Retinal pigment epithelial cell (primary cell): ENCODE measurements around the gene DSE.

ENCODE experiments used
- DNase-seq: peaks from one replicate; pipeline ENCODE4 v3.0.0-alpha.2; 2010; ENCODE audit warnings: low read depth
- H3K4me3 ChIP-seq: 2 replicates; pipeline ENCODE4 v1.5.1; 2011; ENCODE audit warnings: mild to moderate bottlenecking, low read length, control low read depth, moderate library complexity
- TF ChIP-seq, protein P1 (sequence below): conservative IDR thresholded peaks from 2 replicates; pipeline ENCODE4 v1.5.1; 2011; ENCODE audit warnings: low read depth, low read length, control low read depth, inconsistent platforms

DSE gene

DNA sequence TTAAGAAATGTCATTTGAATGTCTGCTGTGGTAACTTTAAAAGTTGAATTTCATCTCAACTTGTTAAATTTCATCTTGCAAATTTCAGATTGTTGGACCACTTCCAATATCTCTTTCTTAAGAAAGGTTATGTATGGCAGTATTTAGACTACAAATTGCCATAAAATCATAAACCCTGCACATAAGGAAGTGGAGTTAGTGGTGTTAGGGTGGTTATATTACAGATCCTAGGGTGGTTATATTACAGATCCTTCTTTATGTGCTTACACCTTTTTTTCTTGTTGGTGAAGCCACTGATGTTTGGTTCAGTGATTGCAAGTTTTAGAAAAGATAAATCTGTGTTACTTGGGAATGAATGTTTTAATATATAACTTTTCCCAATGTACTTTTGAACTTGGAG lies 9.0 kb downstream of the DSE start:
- no peak overlapping the region for H3K4me3 ChIP-seq
- TF ChIP-seq, protein P1, sequence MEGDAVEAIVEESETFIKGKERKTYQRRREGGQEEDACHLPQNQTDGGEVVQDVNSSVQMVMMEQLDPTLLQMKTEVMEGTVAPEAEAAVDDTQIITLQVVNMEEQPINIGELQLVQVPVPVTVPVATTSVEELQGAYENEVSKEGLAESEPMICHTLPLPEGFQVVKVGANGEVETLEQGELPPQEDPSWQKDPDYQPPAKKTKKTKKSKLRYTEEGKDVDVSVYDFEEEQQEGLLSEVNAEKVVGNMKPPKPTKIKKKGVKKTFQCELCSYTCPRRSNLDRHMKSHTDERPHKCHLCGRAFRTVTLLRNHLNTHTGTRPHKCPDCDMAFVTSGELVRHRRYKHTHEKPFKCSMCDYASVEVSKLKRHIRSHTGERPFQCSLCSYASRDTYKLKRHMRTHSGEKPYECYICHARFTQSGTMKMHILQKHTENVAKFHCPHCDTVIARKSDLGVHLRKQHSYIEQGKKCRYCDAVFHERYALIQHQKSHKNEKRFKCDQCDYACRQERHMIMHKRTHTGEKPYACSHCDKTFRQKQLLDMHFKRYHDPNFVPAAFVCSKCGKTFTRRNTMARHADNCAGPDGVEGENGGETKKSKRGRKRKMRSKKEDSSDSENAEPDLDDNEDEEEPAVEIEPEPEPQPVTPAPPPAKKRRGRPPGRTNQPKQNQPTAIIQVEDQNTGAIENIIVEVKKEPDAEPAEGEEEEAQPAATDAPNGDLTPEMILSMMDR: no peak
- DNase-seq: no peak

DNA sequence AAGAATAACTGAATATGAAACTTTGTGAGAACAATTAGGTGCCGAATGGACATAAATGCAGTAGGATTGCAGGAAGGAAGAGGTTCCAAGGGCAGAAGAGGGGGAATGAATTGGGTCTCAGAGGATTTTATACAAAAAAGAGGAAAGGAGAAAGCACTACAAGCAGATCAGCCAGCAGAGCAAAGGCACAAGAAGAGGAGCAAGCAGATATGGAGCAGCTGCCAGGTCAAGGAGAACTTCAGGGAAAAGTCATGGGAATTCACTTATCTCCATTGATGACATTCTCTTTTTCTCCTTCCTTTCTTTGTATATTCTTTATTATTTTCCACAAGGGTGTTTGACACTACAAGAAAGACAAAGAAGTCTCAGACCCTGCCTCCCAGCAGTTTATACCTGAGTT lies 9.6 kb downstream of the DSE start:
- TF ChIP-seq, protein P1: no peak
- no peak for DNase-seq
- no peak overlapping the region for H3K4me3 ChIP-seq

DNA sequence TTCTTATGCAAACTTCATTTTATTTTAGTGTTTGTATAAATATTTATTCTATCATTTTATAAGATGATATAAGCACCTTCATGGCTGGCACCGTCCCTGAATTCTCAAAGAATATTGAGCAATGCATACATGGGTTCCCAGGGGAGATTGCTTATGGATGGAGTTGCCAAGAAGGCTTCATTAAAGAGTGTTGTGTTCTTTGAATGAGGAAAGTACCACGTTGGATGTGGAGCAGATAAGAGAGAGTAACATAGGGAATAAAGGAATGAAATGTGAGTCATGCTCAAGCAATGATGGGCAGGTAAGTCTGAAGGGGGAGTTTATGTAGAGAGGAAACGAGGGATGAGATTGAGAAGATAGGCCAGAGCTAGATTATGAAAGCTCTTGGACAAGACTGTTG lies 10.3 kb downstream of the DSE start:
- TF ChIP-seq, protein P1: no peak
- H3K4me3 ChIP-seq: no peak overlapping the region
- DNase-seq: no peak

DNA sequence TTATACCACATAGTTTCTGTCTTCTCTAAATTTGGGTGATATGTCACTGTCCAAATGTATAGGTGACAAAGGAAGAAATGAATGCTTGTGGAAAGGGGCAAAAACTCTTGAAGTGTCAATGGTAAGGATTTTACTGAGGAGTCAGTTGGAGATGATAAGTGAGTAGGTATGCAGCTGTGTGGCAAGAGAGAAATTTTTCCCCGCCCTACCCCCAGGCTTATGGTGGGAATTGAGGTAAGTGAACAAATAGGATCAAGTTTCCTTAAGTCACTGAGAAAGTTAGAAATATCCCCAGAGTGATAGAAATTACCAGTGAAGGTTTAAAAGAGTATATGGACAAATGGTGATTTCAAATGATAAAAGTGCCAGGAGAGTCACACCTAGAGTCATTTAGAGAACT lies 11.8 kb downstream of the DSE start:
- TF ChIP-seq, protein P1: no peak
- no peak overlapping the region for H3K4me3 ChIP-seq
- no peak for DNase-seq

DNA sequence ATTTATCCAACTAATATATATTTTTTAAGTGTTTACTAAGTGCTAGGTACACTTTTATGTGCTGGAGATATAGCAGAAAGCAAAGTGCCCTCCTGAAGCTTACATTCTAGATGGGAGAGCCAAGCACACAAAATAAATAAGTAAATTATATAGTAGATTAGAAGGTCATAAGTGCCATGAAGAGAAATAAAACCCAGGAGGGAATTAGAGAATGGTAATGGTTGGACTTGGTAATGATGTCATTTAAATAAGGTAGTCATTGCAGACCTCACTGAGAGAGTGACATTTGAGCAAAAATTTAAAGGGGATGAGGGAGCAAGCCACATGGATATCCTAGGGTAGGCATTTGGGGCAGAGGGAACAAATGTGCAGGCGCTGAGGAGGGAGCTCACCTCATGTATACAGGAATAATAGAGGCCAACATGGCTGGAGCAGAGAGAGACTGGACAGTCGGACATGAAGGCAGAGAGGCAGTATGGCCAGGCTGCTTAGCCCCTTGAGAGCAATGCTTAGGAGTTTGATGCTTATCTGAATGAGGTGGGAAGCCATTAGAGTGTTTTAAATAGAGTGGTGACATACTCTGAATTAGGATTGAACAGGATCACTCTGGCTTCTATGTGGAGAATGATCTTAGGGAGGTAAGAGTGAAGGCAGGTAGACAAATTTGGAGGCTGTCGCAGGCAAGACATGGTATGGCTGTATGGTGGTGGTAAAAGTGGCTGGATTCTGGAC lies 14.1 kb downstream of the DSE start:
- DNase-seq: no peak
- H3K4me3 ChIP-seq: no peak overlapping the region
- TF ChIP-seq, protein P1: no peak

DNA sequence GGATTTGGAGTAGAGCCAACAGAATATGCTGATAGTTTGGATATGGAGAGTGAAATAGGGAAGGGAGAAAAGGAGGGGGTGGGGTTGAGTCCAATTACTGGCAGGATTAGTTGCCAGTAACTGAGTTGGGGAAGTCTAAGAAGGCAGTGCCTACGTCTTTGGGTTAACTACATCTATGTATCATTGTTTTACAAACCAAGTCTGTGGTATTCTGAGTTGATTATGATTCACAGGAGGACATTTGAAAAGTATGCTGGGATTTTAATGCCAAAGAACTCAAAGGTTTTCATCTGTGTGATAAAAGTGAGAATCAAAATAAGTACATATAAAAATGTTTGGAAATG lies 14.7 kb downstream of the DSE start:
- TF ChIP-seq, protein P1: no peak
- no peak overlapping the region for H3K4me3 ChIP-seq
- no peak for DNase-seq

DNA sequence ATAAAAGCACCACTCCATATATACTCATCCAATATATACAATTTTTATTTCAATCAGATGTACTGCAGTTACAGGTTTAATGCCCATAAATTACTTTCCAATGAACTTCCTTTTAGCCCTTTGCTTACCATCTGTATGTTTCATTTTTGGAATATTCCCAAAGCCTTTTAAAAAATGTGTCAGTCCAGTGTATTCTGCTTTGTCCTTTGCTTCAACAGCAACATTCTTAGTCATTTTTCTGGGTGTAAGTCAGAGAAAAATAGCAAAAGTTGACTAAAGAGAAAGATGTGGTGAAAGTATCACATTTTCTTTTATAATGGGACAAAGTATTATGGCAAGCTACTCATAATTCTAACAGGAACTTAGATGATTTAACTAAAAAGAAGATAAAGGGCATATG lies 15.2 kb downstream of the DSE start:
- no peak for DNase-seq
- H3K4me3 ChIP-seq: no peak overlapping the region
- TF ChIP-seq, protein P1: no peak
